Endothelial cell of umbilical vein (primary cell): ENCODE results near the gene TCHHL1.

ENCODE experiments used
- CTCF ChIP-seq, 2 donors: IDR thresholded peaks; 1 replicate in 1 of 2; 2 replicates in 1 of 2; pipeline ENCODE4 v1.5.1; 2011; ENCODE audit warnings: low read length in 2 of 2, mild to moderate bottlenecking in 2 of 2, moderate library complexity in 2 of 2, control low read depth in 1 of 2, inconsistent platforms in 1 of 2, low read depth in 1 of 2; ENCODE audit not compliant: insufficient read depth in 1 of 2; ENCODE audit errors: extremely low read depth in 1 of 2
- EZH2 ChIP-seq: IDR thresholded peaks from 2 replicates; pipeline ENCODE4 v1.6.1; 2012; ENCODE audit warnings: borderline replicate concordance, low read depth, mild to moderate bottlenecking, moderate library complexity, low read length, inconsistent platforms; ENCODE audit not compliant: severe bottlenecking
- TF ChIP-seq, protein P1 (sequence below): IDR thresholded peaks from 2 replicates; pipeline ENCODE4 v1.6.1; 2011; ENCODE audit not compliant: insufficient read depth, insufficient read length

GRCh38 chr1:152071123-152071522, 17.7 kb downstream of the TCHHL1 start:
- TF ChIP-seq CTCF (IDR thresholded peaks at IDR 0.05; ENCODE audit: extremely low read depth in 1 of 2, insufficient read depth in 1 of 2, low read depth in 1 of 2, low read length in 2 of 2) = no peak
- TF ChIP-seq EZH2 = no peak
- TF ChIP-seq, protein P1, sequence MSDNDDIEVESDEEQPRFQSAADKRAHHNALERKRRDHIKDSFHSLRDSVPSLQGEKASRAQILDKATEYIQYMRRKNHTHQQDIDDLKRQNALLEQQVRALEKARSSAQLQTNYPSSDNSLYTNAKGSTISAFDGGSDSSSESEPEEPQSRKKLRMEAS = no peak
